AG09309 (cell line): ENCODE measurements around the gene RCVRN.

Source experiments
- DNase-seq: peaks from one replicate; pipeline ENCODE4 v3.0.0-alpha.2; 2010; ENCODE audit warnings: low read depth
- H3K4me3 ChIP-seq: 2 replicates; pipeline ENCODE4 v1.5.1; 2011; ENCODE audit warnings: mild to moderate bottlenecking, low read depth, low read length, moderate library complexity; ENCODE audit not compliant: control insufficient read depth
- CTCF ChIP-seq: IDR thresholded peaks from 2 replicates; pipeline ENCODE4 v1.5.1; 2011; ENCODE audit warnings: mild to moderate bottlenecking, low read depth, low read length, inconsistent platforms; ENCODE audit not compliant: insufficient read depth, control insufficient read depth; ENCODE audit errors: missing control alignments

Gene RCVRN

GRCh38 chr17:9850151-9850550 is 54.9 kb downstream of the RCVRN start:
- H3K4me3 ChIP-seq, result no peak overlapping the region
- DNase-seq, result no peak
- no peak for TF ChIP-seq CTCF
